WTC11 (cell line): ENCODE results near the gene KRT8. TPM values are rescaled to one million over a fixed set of nuclear protein-coding genes. Genes with fewer than 3 reads are reported as not detected.

Experiments
- ATAC-seq: fragments of 200-7000 bp; cut with Tn5 transposase; 2 replicates; pipeline ENCODE4 v1.10.0; 2021; ENCODE audit warnings: mild to moderate bottlenecking, moderate library complexity
- CTCF ChIA-PET: fragments of 300-600 bp; sonication (Branson Sonifier 250); formaldehyde crosslinking; loops from one replicate; lab custom pipeline; 2021; ENCODE audit warnings: antibody characterized with exemption; lab: Charles Lee
- POLR2A ChIA-PET: fragments of 350-600 bp; sonication (Branson Sonifier 250); formaldehyde crosslinking; loops from one replicate; lab custom pipeline; 2021; ENCODE audit warnings: antibody characterized with exemption; lab: Charles Lee
- DNase-seq: peaks from one replicate; pipeline ENCODE4 v3.0.0; 2021; ENCODE audit warnings: low spot score
- H3K27ac Mint-ChIP-seq: 2 replicates; pipeline ENCODE4 v1.8.0; 2021; ENCODE audit warnings: mixed read lengths
- H3K27me3 Mint-ChIP-seq: 2 replicates; pipeline ENCODE4 v1.8.0; 2021; ENCODE audit warnings: low read depth, mild to moderate bottlenecking, moderate library complexity, mixed read lengths
- H3K36me3 Mint-ChIP-seq: 2 replicates; pipeline ENCODE4 v1.8.0; 2021; ENCODE audit warnings: mixed read lengths
- H3K4me1 Mint-ChIP-seq: 2 replicates; pipeline ENCODE4 v1.8.0; 2022; ENCODE audit warnings: mixed read lengths
- H3K4me3 Mint-ChIP-seq: 2 replicates; pipeline ENCODE4 v1.8.0; 2021; ENCODE audit warnings: mild to moderate bottlenecking, moderate library complexity, mixed read lengths
- H3K9me3 Mint-ChIP-seq: 2 replicates; pipeline ENCODE4 v1.8.0; 2021; ENCODE audit warnings: mixed read lengths
- AR ChIP-seq: fragments of 250-450 bp; sonication (Bioruptor Pico); IDR thresholded peaks from 2 replicates; pipeline ENCODE4 v1.9.0; 2021; ENCODE audit warnings: mild to moderate bottlenecking
- ATF3 ChIP-seq: sonication (generic); formaldehyde crosslinking; conservative IDR thresholded peaks from 2 replicates; pipeline ENCODE4 v1.8.1; 2022; ENCODE audit warnings: mild to moderate bottlenecking, missing genetic modification reagents
- CDX4 ChIP-seq: fragments of 250-450 bp; sonication (Bioruptor Pico); IDR thresholded peaks from 2 replicates; pipeline ENCODE4 v1.9.0; 2021; ENCODE audit warnings: moderate library complexity, mild to moderate bottlenecking, inconsistent platforms, borderline replicate concordance
- CREB1 ChIP-seq: sonication (generic); formaldehyde crosslinking; IDR thresholded peaks from 2 replicates; pipeline ENCODE4 v1.8.0; 2023; ENCODE audit warnings: mild to moderate bottlenecking, missing genetic modification reagents
- CREM ChIP-seq: sonication (generic); formaldehyde crosslinking; IDR thresholded peaks from 2 replicates; pipeline ENCODE4 v1.8.1; 2022; ENCODE audit warnings: mild to moderate bottlenecking, missing genetic modification reagents, moderate library complexity
- CTCF ChIP-seq: fragments of 200-600 bp; IDR thresholded peaks from 2 replicates; pipeline ENCODE4 v1.8.0; 2022; ENCODE audit warnings: antibody characterized with exemption
- E2F1 ChIP-seq: sonication (generic); formaldehyde crosslinking; IDR thresholded peaks from 2 replicates; pipeline ENCODE4 v1.8.0; 2022; ENCODE audit warnings: mild to moderate bottlenecking, missing genetic modification reagents
- E2F5 ChIP-seq: sonication (generic); formaldehyde crosslinking; IDR thresholded peaks from 2 replicates; pipeline ENCODE4 v1.8.1; 2022; ENCODE audit warnings: mild to moderate bottlenecking, moderate library complexity, missing genetic modification reagents
- ESRRA ChIP-seq: sonication (generic); formaldehyde crosslinking; IDR thresholded peaks from 2 replicates; pipeline ENCODE4 v1.8.1; 2022; ENCODE audit warnings: mild to moderate bottlenecking, missing genetic modification reagents, borderline replicate concordance
- FOXJ3 ChIP-seq: sonication (generic); formaldehyde crosslinking; IDR thresholded peaks from 2 replicates; pipeline ENCODE4 v1.9.0; 2021; ENCODE audit warnings: missing genetic modification reagents, mild to moderate bottlenecking, borderline replicate concordance
- GABPB1 ChIP-seq: sonication (generic); formaldehyde crosslinking; IDR thresholded peaks from 2 replicates; pipeline ENCODE4 v1.8.1; 2023; ENCODE audit warnings: mild to moderate bottlenecking, missing genetic modification reagents
- HMGA2 ChIP-seq: fragments of 250-450 bp; sonication (Bioruptor Pico); IDR thresholded peaks from 2 replicates; pipeline ENCODE4 v1.4.0; 2021; ENCODE audit warnings: mild to moderate bottlenecking, moderate library complexity
- IRF1 ChIP-seq: sonication (generic); formaldehyde crosslinking; IDR thresholded peaks from 2 replicates; pipeline ENCODE4 v1.8.0; 2023; ENCODE audit warnings: missing genetic modification reagents
- MAX ChIP-seq: sonication (generic); formaldehyde crosslinking; IDR thresholded peaks from 2 replicates; pipeline ENCODE4 v1.8.0; 2022; ENCODE audit warnings: mild to moderate bottlenecking, missing genetic modification reagents
- SP1 ChIP-seq: sonication (generic); formaldehyde crosslinking; conservative IDR thresholded peaks from 2 replicates; pipeline ENCODE4 v1.8.1; 2022; ENCODE audit warnings: missing genetic modification reagents
- TEAD4 ChIP-seq: sonication (generic); formaldehyde crosslinking; IDR thresholded peaks from 2 replicates; pipeline ENCODE4 v1.8.0; 2022; ENCODE audit warnings: mild to moderate bottlenecking, missing genetic modification reagents
- TP53 ChIP-seq: sonication (generic); formaldehyde crosslinking; IDR thresholded peaks from 2 replicates; pipeline ENCODE4 v1.8.1; 2023; ENCODE audit warnings: mild to moderate bottlenecking, missing genetic modification reagents
- USF1 ChIP-seq: sonication (generic); formaldehyde crosslinking; IDR thresholded peaks from 2 replicates; pipeline ENCODE4 v1.8.0; 2022; ENCODE audit warnings: mild to moderate bottlenecking, missing genetic modification reagents
- USF2 ChIP-seq: sonication (generic); formaldehyde crosslinking; IDR thresholded peaks from 2 replicates; pipeline ENCODE4 v1.8.1; 2023; ENCODE audit warnings: mild to moderate bottlenecking, missing genetic modification reagents, moderate library complexity
- ZMAT4 ChIP-seq: fragments of 250-450 bp; sonication (Bioruptor Pico); IDR thresholded peaks from 2 replicates; pipeline ENCODE4 v1.9.0; 2021; ENCODE audit warnings: mild to moderate bottlenecking
- ZNF138 ChIP-seq: sonication (generic); formaldehyde crosslinking; conservative IDR thresholded peaks from 2 replicates; pipeline ENCODE4 v1.8.1; 2022; ENCODE audit warnings: mild to moderate bottlenecking, moderate library complexity, missing genetic modification reagents
- ZNF219 ChIP-seq: sonication (generic); formaldehyde crosslinking; IDR thresholded peaks from 2 replicates; pipeline ENCODE4 v1.8.0; 2023; ENCODE audit warnings: missing genetic modification reagents, mild to moderate bottlenecking, borderline replicate concordance
- ZNF425 ChIP-seq: fragments of 250-450 bp; sonication (Bioruptor Pico); conservative IDR thresholded peaks from 2 replicates; pipeline ENCODE4 v1.9.0; 2021; ENCODE audit warnings: mild to moderate bottlenecking
- total RNA-seq: library from RNA; stranded (reverse); gene quantifications from 3 replicates; pipeline ENCODE4 v1.2.3, GENCODE V29; 2021

Gene KRT8
- total RNA-seq, 1 experiment from 2014 or later: 477 TPM

GRCh38 chr12:52891044-52891443 is 13.8 kb downstream of the KRT8 start (continued):
- no peak for TF ChIP-seq USF2
- TF ChIP-seq HMGA2 (CRISPR knock-in tag): no peak
- TF ChIP-seq GABPB1 (CRISPR knock-in tag): no peak
- no peak for TF ChIP-seq FOXJ3
- TF ChIP-seq ATF3 (CRISPR knock-in tag): no peak
- no peak for TF ChIP-seq SP1 (CRISPR knock-in tag)
- TF ChIP-seq CTCF: no peak
- no peak for TF ChIP-seq E2F5 (CRISPR knock-in tag)
- TF ChIP-seq ESRRA (CRISPR knock-in tag): no peak
- TF ChIP-seq IRF1 (CRISPR knock-in tag): no peak

GRCh38 chr12:52890417-52890816 is 14.5 kb downstream of the KRT8 start:
- POLR2A ChIA-PET: interaction anchor here (0.6 kb wide), 1 partner anchor 53 kb away, joined by 3 read pairs; no protein-coding TSS in a partner anchor
- CTCF ChIA-PET: interaction anchor here (1.0 to 3.8 kb wide), 2 partner anchors 90 to 495 kb away, joined by 3 to 33 read pairs; no protein-coding TSS in a partner anchor
- DNase-seq (no peak), ATAC-seq (no peak; the same call in 1 of the 2 replicates)
- Mint-ChIP-seq H3K9me3 (peaks cover 4% of the 10 kb centered on the region), H3K4me3 (no peak overlapping the region), H3K36me3 (no peaks in the 10 kb centered on the region), H3K27me3 (no peaks in the 10 kb centered on the region), H3K27ac (peak overlapping the region; percentile 2; the same call in 1 of the 2 replicates), H3K4me1 (no peaks in the 10 kb centered on the region)
- no peak for TF ChIP-seq E2F1 (CRISPR knock-in tag)
- no peak for TF ChIP-seq CDX4 (CRISPR knock-in tag)
- TF ChIP-seq ZMAT4 (CRISPR knock-in tag): no peak
- no peak for TF ChIP-seq TEAD4 (CRISPR knock-in tag)
- no peak for TF ChIP-seq CREM (CRISPR knock-in tag)
- TF ChIP-seq TP53 (CRISPR knock-in tag): no peak
- TF ChIP-seq MAX (CRISPR knock-in tag): no peak
- TF ChIP-seq ZNF219 (CRISPR knock-in tag): no peak
- no peak for TF ChIP-seq SP1 (CRISPR knock-in tag)
- no peak for TF ChIP-seq ZNF138 (CRISPR knock-in tag)
- no peak for TF ChIP-seq CREB1 (CRISPR knock-in tag)
- no peak for TF ChIP-seq AR (CRISPR knock-in tag)
- TF ChIP-seq ZNF425 (CRISPR knock-in tag): no peak
- no peak for TF ChIP-seq USF1
